GM23248 (cell line): ENCODE data around the gene NAP1L5.

Experiments used
- EZH2 ChIP-seq: fragments of 200-600 bp; sonication (generic); IDR thresholded peaks from 2 replicates; pipeline ENCODE4 v1.6.1; 2018; ENCODE audit warnings: antibody characterized with exemption, mild to moderate bottlenecking; ENCODE audit not compliant: insufficient read depth, poor library complexity, severe bottlenecking
- EZH2phosphoT487 ChIP-seq: fragments of 200-600 bp; sonication (generic); IDR thresholded peaks from 2 replicates; pipeline ENCODE4 v1.6.1; 2018; ENCODE audit warnings: antibody characterized with exemption, moderate library complexity, mild to moderate bottlenecking, low read depth; ENCODE audit not compliant: insufficient read depth

DNA sequence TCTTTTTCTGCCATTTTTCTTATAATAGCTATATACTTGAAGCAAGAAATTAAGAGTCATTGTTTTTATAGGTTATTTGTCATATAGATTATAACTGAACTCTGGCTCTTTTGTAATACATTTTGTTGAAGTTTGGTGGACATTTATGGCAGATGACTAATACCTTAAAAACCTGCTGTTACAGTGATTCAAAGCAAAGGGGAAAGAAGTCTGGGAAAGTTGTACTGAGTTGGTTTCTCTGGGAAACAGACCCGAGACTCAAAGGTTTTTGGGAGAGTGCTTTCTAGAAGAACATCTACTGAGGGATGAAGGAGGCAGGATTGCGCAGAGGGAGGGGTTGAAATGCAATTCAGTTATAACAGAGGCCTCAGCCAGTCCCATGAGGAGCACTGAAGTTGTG is 35.9 kb downstream of the NAP1L5 start:
- TF ChIP-seq EZH2phosphoT487 (no peak), EZH2 (no peak)
